Activated T-helper 9 cell treated with anti-CD3 and anti-CD28 coated beads, Interleukin-2, amount 50 U/mL, for 16 hours (primary cell): ENCODE data around the gene PEX11A.
"Not testable (repeated sequence)": the region's sequence is repeated elsewhere in the genome, so short reads cannot be mapped to it uniquely, and the experiment has no call there.

Experiments
- DNase-seq: peaks from one replicate; pipeline ENCODE4 v3.0.0-alpha.2; 2020; ENCODE audit warnings: low read depth

Gene PEX11A, protein sequence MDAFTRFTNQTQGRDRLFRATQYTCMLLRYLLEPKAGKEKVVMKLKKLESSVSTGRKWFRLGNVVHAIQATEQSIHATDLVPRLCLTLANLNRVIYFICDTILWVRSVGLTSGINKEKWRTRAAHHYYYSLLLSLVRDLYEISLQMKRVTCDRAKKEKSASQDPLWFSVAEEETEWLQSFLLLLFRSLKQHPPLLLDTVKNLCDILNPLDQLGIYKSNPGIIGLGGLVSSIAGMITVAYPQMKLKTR

DNA sequence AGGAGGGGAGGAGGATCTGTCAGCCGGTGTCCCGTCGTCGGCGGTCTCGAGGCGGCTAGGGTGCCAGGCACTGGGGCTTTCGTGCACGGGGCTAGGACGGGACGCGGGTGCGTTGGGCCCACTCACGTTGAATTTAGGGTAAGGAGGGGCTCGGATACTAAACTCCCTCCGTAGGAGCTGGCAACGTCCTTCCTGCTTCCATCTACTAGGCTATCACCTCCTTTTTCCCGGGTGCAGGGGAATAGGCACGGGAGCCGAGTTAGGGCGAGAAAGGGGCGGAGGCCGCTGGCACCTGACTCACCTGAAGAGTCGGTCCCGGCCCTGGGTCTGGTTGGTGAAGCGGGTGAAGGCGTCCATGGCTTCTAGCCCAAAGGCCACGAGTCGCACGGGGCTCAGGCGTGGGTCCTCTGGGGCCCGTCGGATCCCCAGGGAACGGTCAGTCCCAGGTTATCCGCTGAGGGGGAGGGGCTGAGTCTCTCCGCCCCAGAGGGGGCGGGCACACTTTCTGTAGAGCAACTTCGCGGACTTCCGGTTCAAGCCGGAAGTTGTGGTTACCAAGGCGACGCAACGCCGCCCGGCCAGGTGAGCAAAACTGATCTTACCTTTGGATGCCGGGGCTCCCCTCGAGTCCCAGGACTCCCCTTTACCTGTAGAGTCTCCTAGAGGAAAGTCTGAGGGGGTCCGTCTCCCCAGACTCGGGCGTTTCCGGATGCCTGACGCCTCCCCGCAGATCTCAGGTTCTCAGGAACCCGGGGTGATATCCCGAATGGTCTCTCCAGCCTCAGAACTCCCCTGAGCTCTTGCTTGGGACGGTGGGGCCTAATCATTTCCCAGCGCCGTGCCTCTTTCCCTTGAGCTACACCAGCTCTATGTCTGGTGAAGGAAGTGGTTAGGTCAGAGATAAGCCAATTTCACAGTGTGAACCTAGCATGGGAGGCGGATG lies at the start of gene PEX11A, which contains the start of gene WDR93:
Gene PEX11A (minus strand): TSS at position 479 of the 943 bp plus-strand sequence. CDS start 122 bp downstream, at position 357.
Gene WDR93 (plus strand): TSS at position 536 of the 943 bp plus-strand sequence. CDS start 10,936 bp downstream, outside the sequence.
- peak; percentile 55 for DNase-seq

DNA sequence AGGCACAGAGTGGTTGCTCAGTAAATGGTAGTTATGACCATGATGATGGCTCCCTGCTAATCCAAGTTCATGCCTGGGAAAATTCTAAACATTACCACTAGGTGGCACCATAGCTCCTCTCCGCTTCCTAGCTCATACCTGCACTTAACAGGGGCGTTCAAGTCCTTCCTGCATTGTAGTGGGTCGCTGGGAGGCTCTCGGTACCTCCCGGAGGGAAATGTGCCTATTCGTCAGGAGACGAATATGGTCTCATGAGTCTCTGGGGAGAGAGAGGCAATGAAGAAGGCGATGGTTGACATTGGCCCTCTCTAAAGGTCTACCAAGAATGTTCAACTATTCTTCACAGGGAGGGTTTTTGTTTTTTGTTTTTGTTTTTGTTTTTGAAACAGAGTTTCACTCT lies 49.6 kb upstream of the PEX11A start:
- no peak for DNase-seq

DNA sequence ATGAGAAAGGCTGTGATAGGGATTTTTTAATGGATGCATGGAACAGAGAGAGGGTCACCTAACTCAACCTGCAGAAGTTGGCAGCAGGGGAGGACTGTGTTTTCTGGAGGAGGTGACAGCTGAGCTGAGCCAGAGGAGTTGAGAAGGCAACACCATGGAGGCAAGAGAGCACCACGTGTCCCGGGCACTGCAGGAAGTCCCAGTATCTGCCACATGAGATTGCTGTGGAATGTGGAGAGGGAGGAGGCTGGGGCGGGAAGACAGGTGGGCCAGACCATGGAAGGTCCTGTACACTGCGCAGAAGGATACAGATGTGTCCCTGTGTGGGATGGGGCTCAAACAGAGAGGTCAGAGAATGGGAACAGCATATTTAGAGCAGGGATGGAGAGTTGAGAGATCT lies 45.2 kb upstream of the PEX11A start:
- no peak for DNase-seq

DNA sequence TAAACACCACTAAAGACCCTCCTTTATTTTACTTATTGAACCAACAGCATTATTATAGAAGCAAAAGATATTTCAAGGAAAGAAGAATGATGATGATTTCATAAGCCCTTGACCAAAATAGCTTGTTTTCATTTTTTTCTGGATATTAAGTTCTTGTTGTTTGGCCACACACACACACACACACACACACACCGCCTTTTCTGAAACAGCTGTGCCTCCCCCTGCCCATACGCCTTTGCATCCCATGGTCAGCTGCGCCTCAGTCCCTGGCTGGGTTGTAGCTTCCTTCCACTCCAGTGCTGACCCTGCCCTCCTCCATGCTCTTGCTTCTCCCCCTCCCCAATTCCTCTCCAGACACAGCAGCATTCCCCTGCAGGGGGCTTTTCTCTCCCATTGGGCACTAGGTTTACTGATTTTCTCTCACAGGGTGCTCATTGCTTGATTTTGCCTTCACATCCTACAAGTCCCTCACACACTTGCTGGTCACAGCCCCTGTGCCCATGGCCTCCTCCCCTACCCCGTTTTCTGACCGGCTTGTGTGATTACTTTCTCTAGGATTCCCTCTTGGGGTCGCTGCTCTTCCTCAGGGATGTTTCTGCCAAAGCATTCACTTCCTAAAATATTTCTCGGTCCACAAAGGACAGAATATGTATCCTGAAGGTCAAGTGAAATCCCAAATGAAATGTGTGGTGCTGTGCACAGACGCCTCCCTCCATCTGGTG lies 42.1 kb upstream of the PEX11A start:
- no peak for DNase-seq

DNA sequence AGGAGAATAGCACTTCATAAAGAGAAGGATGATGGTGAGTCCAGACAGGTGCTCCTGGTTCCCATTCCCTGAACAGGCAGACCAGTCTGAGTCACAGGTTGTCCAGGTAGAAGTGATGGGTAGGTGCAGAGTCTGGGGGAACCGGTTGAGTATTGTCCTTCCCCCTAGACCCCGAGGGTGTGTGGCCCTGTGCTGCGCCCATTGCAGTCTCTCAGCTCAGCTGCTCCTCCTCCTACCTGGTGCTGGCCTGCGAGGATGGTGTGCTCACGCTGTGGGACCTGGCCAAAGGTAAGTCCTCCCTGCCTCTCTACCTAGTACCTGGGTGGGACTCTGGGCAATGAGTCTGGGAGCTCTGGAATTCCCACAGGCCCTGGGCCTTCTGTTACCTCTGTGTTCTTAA lies 40.7 kb upstream of the PEX11A start:
- no peak for DNase-seq

DNA sequence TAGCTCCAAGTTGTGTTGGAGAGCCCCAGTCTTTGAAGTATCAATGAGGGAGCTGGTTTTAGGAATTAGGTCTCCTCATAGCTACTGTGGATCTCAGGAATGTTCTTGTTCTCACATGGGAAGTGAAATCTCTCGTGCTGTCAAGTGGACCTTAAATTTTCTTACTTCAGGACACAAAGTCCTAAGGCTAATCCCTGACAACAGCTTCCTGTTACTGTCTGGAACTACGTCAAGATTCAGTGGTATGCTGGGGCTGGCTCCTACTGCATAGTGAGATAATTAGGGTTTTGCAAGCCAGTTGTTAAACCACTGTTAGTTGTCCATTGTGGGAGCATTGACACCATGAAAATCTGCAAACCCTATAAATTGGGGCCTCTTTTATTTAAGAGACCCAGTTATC lies 37.7 kb upstream of the PEX11A start:
- no peak for DNase-seq

DNA sequence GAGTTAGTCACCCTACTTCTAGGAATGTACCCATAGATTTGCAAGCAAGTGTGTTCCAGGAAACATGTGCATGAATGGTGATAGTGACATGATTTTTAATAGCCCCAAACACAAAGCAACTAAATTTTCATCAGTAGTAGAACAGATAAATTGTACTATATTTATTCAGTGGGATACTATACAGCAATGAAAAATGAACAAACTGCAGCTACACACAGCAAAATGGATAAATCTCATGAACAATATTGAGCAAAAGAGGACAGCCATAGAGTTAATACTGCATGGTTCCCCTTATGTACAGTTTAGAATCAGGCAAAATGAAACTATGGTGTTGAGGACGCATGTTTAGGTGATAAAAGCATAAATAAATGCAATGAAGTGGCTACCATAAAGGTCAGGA lies 34.5 kb upstream of the PEX11A start:
- DNase-seq, result no peak

DNA sequence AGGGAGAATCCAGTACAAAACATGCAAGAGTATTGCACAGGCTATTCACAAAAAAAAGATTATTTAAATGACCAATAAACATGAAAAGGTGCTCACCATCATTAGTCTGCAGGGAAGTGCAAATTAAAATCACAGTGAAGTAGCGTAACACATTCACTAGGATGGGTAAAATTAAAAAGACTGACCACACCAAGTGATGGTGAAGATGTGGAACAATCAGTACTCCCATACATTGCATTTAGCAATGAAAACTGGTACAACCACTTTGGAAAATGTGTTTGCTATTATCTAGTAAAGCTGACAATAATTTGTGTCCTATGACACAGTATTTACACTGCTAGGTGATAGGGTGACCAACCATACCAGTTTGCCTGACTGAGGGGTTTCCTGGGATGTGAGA lies 34.1 kb upstream of the PEX11A start:
- no peak for DNase-seq

DNA sequence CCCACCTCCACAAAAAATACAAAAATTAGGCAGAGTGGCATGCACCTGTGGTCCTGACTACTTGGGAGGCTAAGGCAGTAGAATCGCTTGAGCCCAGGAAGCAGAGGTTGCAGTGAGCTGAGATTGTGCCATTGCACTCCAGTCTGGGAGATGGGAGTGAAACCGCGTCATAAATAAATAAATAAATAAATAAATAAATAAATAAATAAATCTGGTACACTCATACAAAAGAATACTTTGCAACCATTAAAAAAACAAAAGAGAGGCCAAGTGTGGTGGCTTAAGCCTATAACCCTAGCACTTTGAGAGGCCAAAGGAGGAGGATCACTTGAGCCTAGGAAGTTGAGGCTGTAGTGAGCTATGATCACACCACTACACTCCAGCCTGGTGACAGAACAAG lies 32.5 kb upstream of the PEX11A start:
- DNase-seq, result no peak

DNA sequence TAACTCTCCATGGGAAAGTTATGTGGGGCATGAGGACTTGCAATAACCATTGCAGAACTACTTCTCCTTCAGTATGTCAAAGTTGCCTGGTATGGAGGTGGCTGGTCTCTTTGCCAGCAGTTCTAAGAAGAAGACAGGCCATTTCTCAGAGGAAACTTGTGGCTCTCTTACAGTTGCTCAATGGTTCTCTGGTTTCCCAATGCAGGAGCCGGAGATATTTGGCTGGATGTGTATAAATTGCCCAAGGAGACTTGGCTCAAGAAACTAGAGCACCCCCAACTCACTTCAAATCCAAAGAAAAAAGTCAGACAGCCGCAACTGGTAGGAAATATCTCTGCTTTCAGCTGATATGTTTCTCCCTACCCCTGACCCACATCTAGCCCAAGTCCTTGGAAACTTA lies 24.2 kb upstream of the PEX11A start:
- DNase-seq, result no peak

DNA sequence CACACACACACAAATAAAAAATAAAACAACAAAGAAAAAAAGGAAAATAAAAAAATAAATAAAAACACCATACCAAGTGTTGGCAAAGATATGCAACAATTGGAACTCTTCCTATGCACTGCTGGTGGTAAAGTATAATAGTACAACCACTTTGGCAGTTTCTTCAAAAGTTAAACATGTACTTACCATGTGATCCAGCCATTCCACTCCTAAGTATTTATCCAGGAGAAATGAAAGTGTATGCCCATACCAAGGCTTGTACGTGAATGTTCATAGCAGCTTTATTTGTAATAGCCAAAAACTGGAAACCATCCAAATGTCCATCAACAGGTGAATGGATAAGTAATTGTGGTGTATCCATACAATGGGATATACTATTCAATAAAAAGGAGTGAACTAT lies 17.0 kb upstream of the PEX11A start:
- no peak for DNase-seq

DNA sequence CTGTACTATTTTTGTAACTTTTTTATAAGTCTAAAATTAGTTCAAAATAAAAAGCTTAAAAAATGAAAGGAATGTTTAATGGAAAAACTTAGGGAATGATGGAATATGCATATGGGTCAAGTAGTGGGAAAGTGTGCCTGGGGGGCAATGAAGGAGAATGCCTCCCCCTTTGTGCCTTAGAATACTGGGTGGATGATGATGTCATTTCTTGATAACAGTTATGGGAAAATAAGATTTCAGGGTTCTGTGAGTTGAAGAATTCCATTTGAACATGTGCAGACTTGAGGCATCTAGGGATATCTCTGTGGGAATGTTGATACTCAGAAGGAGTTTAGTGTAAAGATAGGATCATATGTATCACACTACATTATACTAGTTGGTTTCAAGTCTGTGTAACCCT lies 13.9 kb upstream of the PEX11A start:
- no peak for DNase-seq

DNA sequence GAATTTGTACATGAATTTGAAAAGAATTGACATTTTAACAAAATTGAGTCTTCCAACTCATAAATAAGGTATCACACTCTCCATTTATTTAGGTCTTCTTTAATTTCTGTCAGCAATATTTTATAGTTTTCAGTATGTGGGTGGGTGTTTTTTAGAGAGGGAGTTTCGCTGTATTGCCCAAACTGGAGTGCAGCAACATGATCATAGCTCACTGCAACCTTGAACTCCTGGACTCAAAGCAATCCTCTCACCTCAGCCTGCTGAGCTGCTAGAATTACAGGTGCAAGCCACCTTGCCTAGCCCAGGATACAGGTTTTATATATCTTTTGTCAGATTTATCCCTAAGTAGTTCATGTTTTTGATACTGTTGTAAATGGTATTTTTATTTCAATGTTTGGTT lies 4.6 kb upstream of the PEX11A start:
- no peak for DNase-seq

DNA sequence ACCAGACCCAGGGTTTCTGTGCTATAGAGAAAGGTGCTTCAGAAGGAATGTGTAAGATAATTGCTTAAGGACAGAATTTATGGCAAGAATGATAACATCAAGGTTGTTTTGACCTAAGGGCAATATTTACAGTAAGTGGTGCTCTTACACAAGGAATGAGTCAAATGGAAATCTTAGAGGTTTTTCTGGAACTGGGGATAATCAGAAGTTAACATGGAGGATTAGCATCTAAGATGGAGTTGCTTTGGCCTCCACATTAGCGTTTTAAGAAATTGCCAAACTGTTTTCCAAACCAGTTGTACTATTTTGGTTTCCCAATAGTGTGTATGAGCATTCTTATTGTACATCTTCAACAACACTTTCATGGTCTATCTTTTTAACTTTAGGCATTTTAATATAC lies 3.1 kb upstream of the PEX11A start:
- no peak for DNase-seq

DNA sequence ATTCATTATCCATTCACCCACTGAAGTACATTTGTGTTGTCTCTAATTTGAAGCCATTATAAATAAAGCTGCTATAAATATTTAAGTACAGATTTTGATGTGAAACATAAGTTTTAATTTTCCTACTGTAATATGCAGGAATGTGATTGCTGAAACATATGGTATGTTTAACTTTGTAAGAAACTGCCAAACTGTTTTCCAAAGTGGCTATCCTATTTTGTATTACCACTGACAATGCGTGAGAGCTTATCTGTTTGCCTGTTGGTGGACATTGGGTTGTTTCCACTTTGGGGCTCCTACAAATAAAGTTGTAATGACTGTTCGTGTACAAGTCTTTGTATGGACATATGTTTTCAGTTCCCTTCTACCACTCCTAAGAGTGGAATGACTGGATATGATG lies 2.5 kb upstream of the PEX11A start:
- DNase-seq, result no peak

DNA sequence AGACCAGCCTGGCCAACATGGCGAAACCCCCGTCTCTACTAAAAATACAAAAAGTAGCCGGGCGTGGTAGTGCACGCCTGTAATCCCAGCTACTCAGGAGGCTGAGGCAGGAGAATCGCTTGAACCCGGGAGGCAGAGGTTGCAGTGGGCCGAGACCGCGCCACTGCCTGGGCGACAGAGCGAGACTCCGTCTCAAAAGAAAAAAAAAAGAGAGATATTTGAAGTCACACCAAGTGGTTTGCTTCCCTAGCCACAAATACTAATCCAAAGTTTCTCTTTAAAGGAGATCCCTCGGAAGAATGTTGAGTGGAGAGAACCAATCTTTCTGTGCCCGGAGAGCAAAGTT lies 651 bp downstream of the PEX11A start:
- not testable (repeated sequence) for DNase-seq

DNA sequence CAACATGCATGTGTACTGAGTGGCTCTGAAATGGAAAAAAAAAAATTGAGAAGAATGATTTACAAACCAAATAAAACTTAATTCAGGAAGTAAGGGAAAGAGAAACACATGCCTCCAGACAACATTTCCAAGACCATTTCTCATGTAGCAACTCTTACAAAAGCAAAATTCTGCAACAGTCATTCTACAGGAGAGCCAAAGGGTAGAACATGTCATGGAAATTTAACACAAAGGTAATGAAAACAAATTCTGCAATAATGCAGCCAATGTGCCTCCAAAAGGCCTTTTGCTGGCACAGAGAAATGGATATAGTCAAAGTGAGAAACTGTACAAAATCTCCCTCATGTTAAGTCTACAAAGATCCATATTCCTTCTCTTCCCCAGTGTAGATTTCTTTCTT lies 4.0 kb downstream of the PEX11A start:
- DNase-seq, result no peak

DNA sequence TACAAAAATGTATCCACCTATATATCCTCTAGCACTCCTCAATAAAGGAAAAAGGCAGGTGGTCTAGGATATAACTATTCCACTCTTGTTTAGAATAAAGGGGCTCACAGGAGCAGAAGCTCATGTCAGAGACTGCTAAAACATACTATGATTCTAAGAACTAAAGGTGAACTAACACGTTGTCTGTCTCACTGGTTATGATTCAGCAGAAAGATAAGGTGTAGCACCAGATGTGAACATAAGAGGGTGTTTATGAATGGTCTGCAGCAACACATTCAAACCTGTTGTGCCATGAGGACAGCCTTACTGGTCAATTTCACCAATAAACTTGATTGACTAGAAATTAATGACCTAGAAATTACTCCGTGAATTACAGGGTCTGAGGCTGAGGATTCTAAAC lies 4.6 kb downstream of the PEX11A start:
- no peak for DNase-seq

DNA sequence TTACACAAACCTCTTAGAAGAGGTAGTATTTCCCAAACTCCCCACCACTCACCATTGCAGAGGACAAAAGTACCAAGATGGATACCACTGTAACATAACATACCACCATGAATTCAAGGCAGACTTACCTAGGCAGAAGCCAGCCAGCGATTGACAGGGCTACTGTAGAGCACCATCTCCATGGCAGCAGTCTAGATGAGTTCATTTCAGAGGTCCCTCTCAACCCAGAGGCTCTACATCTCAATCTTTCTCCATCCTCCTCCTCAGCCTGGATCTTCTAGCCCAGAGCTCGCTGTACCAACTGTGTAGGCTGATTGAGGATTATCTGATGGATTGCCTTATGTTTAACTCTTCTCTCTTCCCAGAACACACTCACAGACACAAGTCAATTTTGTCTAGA lies 9.4 kb downstream of the PEX11A start:
- DNase-seq, result no peak

DNA sequence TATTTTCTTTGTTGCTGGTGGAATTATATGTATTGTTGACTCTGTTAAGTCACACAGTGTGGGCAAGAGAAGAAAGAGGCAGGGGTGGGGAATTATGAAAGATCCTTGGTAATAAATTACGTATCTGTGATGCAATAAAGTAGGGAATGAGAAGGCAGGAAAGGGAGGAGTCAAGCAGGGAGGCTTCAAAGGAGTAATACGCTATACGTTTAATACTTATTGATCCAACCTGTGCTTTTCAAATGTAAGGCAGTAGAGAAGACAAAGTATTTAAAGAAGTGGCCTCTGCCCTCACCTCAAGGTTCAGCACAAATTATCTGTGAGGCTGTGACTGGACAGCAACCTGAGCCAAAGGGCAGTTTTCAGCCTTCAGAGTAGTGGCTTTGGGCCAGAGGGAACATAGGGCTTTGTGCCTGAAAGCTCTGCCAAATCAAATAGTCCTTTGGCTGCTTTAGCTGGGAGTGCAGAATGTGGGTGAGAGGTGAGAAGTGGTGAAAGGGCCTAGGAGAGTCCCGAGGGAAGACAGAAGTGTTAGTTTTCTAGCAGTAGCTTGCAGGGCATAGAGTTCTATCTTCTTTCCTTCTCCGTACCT lies 10.2 kb downstream of the PEX11A start:
- no peak for DNase-seq

DNA sequence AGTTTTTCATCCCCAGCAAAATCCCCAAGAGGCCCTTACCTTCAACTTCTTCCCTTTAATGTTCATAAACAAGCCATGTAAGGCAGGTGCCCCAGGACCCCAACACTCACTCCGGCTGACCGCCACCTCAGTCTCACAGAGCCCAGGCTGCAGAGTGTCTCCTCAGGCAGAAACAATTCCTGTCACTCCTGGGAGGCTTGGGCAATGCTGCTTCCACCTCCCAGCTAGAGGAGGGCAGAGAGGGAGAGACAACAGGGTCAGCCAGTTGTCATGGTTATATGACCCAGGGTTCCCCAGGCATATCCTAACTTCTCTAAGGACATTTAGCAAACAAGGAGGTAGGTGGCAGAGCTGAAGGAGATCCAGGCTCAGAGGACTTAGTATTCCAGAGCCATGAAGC lies 11.3 kb downstream of the PEX11A start, which contains the start of gene PLIN1:
Gene PLIN1 (minus strand): TSS at position 156 of the 400 bp plus-strand sequence. CDS start 1,878 bp downstream, outside the sequence.
- no peak for DNase-seq

DNA sequence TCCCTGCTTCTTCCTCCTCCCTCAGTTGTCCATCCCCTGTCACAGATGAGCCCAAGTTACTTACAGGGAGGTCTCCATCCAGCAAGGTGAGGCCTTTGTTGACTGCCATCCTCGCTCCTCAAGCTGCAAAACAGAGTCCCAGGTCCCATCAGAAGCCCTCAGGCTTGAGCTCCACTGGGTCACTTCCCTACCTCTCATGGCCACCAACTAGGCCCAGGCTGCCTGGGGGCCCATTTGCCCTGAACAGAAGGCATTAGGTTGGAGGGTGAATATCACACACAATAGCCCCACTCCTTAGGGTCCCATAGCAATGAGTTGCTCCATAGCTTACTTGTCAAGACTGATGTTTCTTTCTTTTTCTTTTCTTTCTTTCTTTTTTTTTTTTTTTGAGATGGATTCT lies 13.2 kb downstream of the PEX11A start:
- DNase-seq, result no peak
